ENCODE data around the gene DHH. TPM values are rescaled to one million over a fixed set of nuclear protein-coding genes. Genes with fewer than 3 reads are reported as not detected.

The DHH gene
- polyA plus RNA-seq, 2 of the 4 experiments (the other 2 are of a cell fraction) = not detected

GRCh38 chr12:49097381-49097780, 2.8 kb upstream of the DHH start:
- ATAC-seq = no peak
- ChIA-PET CTCF (interaction anchor here (1.3 to 18.9 kb wide), 11 partner anchors 11 to 42 kb away, joined by 4 to 166 read pairs (median 11); partner anchors contain the start of genes LMBR1L and TUBA1B), POLR2A (no interaction called here)
- Histone ChIP-seq H3K4me2 (no peak overlapping the region), H3K9me3 (no peaks in the 10 kb centered on the region), H3K4me3 (no peak overlapping the region), H3K4me1 (peaks cover 9% of the 10 kb centered on the region; the same call in 2 of the 3 replicates), H3K27ac (no peak overlapping the region)
- no peak for DNase-seq (ENCODE audit: low read depth in 1 of 2, low spot score in 1 of 2)
- WGBS (ENCODE audit: missing lambda C conversion rate) = 96% methylated on average over 3 of the region's 3 CpGs
- no peak for FAIRE-seq
- TF ChIP-seq RFX5 (IDR thresholded peaks at IDR 0.05) (no peak), FOSB (CRISPR knock-in tag; IDR thresholded peaks at IDR 0.05) (no peak), NPAS2 (CRISPR knock-in tag; IDR thresholded peaks at IDR 0.05; ENCODE audit: borderline replicate concordance) (no peak), RAD21 (conservative IDR thresholded peaks at IDR 0.05 in 1 of 2, IDR thresholded peaks at IDR 0.05 in 1 of 2) (no peak), CBX8 (IDR thresholded peaks at IDR 0.05) (no peak), CHD2 (IDR thresholded peaks at IDR 0.05; ENCODE audit: low read length, partially characterized antibody) (no peak), HEYL (CRISPR knock-in tag; IDR thresholded peaks at IDR 0.05) (no peak), ELK1 (IDR thresholded peaks at IDR 0.05; ENCODE audit: low read depth, low read length) (no peak)

- peak overlapping the region; percentile 60 for H3K4me2 ChIP-seq
These were observed 369 bp upstream of the DHH start for GRCh38 chr12:49094975-49095365.

More at GRCh38 chr12:49094975-49095365, 369 bp upstream of the DHH start:
- CTCF ChIA-PET = interaction anchor here (0.8 to 11.5 kb wide), 9 partner anchors 13 to 253 kb away, joined by 3 to 166 read pairs (median 25); partner anchors contain the start of genes LMBR1L and TUBA1B
- H3K4me1 ChIP-seq = peaks cover 17% of the 10 kb centered on the region; the same call in 2 of the 3 replicates
- TF ChIP-seq HMGXB4 (CRISPR knock-in tag; IDR thresholded peaks at IDR 0.05; ENCODE audit: borderline replicate concordance) (no peak), USF2 (IDR thresholded peaks at IDR 0.05) (no peak), TFCP2L1 (CRISPR knock-in tag; IDR thresholded peaks at IDR 0.05) (no peak), CBX8 (IDR thresholded peaks at IDR 0.05) (no peak), JUNB (IDR thresholded peaks at IDR 0.05) (no peak), MAZ (IDR thresholded peaks at IDR 0.05; ENCODE audit: borderline replicate concordance, low read depth, low read length) (no peak), CBX2 (IDR thresholded peaks at IDR 0.05; ENCODE audit: borderline replicate concordance, low read depth) (no peak), E2F6 (IDR thresholded peaks at IDR 0.05; ENCODE audit: borderline replicate concordance, low read depth) (no peak), HES2 (IDR thresholded peaks at IDR 0.05) (no peak), POLR2A (IDR thresholded peaks at IDR 0.05; ENCODE audit: low read length) (no peak), ZFP36 (IDR thresholded peaks at IDR 0.05; ENCODE audit: borderline replicate concordance, partially characterized antibody) (no peak), MAX (IDR thresholded peaks at IDR 0.05) (no peak), HOXA7 (CRISPR knock-in tag; IDR thresholded peaks at IDR 0.05) (no peak), RCOR1 (IDR thresholded peaks at IDR 0.05; ENCODE audit: low read depth, low read length) (no peak)
- no peak for FAIRE-seq
- DNase-seq (ENCODE audit: low read depth in 1 of 2, low spot score in 1 of 2) = no peak
- POLR2A ChIA-PET = interaction anchor here (1.0 kb wide), 1 partner anchor 36 kb away, joined by 3 read pairs; no protein-coding TSS in a partner anchor
- H3K9me3 ChIP-seq = no peaks in the 10 kb centered on the region
- no peak overlapping the region for H3K4me3 ChIP-seq
- ATAC-seq = no peak
- 75% methylated on average over 2 of the region's 2 CpGs for WGBS (ENCODE audit: missing lambda C conversion rate)
- no peak overlapping the region for H3K27ac ChIP-seq
